Activated effector memory CD4-positive, alpha-beta T cell treated with Interleukin-2 at 50 U/mL for 16 hours (primary cell): ENCODE measurements around the gene TLCD4.
A peak's percentile ranks its signal among the peaks of the same experiment; 100 is the strongest.
"Not testable (repeated sequence)": the region's sequence is repeated elsewhere in the genome, so short reads cannot be mapped to it uniquely, and the experiment has no call there.

ENCODE experiments used
- DNase-seq: peaks from one replicate; pipeline ENCODE4 v3.0.0-alpha.2; 2020

The TLCD4 gene

GRCh38 chr1:95117207-95118066 lies at the start of gene TLCD4:
Gene TLCD4 (plus strand): TSS chr1:95117355. CDS start chr1:95143902, 26,547 bp downstream.
- DNase-seq: peak; percentile 15

DNA sequence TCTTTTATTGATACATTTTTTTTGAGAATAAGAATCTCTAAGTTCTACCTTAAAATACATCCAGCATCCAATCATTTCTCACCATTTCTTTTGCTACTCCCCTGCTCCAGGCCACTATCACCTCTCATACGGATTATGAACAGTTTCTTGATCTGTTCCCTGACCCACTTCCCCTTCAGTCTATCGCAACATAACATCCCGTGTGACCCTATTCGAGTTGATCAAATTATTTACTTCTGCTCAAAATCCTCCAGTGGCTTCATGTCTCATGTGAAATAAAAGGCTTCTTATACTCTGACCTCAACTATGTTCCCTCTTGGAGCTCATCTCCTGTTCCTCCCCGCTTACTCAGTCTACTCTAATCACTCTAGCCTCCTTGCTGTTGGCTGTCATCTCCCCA lies 49.6 kb upstream of the TLCD4 start:
- DNase-seq: no peak

DNA sequence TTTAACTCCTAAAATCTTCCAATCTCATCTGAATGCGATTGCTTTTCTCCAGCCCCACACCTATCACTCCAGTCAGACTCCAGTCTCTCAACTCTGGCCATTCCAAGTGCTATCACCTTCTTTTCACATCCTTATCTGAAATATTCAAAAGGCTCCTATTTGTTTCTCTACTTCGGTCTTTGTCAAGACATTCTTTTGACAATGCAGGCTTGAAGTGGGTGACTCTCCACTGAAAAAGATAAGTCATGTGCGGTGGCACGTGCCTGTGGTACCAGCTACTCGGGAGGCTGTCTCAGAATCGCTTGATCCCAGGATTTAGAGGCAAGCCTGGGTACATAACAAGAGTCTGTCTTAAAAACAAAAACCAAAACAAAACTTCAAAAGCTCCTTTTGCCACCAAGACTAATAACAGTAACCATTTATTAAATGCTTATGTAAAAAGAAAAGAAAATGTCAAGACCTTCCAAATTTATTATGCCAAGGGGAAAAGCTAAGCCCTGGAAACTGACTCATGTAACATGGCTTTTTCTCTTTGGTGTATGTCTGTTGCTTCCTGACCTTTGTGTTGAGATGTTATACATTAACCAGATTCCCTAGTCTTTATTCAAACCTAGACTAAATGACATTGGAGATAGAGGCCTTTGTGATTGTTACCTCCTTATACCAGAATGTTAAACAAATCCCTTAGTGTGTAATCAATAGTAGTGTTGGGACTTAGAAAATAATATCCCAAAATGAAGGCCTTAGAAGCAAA lies 48.0 kb upstream of the TLCD4 start:
- DNase-seq: no peak

- no peak for DNase-seq
Measured at GRCh38 chr1:95069710-95070093, 47.5 kb upstream of the TLCD4 start.

- no peak for DNase-seq
Measured at GRCh38 chr1:95071539-95071938, 45.6 kb upstream of the TLCD4 start.

GRCh38 chr1:95072117-95072516 lies 45.0 kb upstream of the TLCD4 start:
- DNase-seq: no peak

DNA sequence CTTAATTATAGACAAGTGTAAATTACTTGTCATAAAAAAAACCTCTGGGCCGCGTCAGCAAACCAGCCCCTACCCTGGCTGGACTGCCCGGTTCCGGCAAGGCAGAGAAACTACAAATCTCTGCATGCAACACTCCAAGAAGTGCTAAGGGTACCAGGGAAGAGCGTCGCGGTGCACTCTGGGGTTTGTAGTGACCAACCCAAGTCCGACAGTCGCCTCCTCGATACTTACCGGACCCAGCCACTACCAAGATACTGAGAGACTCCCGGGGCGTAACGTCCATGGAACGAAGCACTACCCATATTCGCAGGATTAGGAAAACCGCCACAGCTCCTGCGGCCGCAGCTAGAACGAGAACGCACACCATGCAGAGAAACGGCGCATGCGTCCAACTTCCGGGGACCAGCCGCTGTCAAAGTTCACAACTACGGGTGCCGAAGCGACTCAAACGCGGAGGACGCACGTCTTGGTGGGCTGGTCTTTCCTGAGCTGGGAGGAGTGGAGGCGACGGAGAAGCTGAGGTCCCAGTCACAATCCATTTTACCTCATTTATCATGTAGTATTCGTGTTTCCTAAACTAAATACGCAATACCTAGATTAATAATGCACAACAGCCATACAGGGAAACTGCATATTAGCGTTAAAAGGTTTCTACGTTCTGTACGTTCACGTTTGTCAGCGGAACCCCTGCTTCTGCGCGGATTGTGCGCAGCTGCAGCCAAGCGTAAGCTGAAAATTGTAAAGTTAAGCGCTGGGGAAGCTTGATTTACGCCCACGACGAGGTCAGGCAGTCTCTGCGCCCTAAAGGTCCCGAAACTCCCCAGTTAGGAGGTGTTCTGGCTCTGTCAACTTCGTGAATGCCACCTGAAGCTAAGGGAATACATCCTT lies 44.4 kb upstream of the TLCD4 start, which contains the start of gene ALG14:
TSS of gene ALG14 (minus strand) at position 420 of the 888 bp plus-strand sequence. CDS start at position 367, 53 bp downstream.
- DNase-seq: peak; percentile 88

DNA sequence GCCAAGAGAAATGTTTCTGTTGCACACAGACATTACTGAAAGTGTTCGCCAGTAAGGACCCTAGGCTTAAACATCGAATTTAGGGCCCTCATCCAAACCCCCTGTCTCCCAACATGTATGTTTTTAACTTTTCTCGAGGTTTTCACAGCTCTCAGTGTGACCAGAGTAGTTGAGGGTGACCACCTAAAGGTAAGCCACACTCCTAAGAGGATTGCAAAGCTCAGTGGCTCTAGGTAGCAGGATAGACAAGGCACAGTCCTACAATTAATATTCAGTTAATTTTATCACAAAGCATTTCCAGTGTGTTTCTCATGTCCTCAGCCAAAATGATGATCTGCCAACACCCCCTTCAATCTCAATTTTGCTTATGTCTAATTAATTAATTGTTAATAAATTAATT lies 43.7 kb upstream of the TLCD4 start:
- DNase-seq: no peak

DNA sequence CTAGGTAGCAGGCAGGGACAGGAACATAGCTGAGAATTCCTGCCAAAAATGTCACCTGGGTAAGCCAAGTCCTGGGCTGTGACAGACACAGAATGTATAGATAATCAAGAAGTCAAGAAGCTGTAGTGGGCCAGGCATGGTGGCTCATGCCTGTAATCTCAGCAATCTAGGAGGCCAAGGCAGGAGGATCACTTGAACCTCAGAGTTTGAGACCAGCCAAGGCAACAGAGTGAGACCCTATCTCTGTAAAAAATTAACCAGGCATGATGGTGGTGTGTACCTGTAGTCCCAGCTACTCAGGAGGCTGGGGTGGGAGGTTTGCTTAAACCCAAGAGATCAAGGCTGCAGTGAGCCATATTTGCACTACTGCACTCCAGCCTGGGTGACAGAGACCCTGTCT lies 41.1 kb upstream of the TLCD4 start:
- no peak for DNase-seq

GRCh38 chr1:95080446-95080845 lies 36.7 kb upstream of the TLCD4 start:
- DNase-seq: no peak

DNA sequence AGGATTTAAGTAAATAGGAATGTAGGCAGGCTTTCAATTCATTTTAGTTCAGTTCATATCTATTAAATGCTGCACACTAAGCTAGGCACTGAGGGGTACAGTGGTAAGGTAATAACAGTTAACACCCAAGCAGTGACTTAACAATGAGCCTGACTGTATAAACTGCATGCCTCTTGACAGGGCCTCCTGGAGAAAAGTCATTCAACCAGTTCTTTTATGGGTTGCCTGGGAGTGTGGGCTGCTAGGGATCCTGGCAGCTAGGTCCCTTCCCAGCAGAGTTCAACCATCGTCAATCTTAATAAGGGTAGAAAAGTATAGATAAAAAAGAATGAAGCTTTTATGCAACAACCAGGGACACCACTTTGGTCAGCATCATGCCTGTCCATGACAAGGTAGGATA lies 36.3 kb upstream of the TLCD4 start:
- DNase-seq: no peak

GRCh38 chr1:95084317-95085176 lies 32.6 kb upstream of the TLCD4 start:
- DNase-seq: no peak

- DNase-seq: no peak
Measured at GRCh38 chr1:95085376-95085775, 31.8 kb upstream of the TLCD4 start.

GRCh38 chr1:95086949-95087533 lies 30.1 kb upstream of the TLCD4 start:
- no peak for DNase-seq

DNA sequence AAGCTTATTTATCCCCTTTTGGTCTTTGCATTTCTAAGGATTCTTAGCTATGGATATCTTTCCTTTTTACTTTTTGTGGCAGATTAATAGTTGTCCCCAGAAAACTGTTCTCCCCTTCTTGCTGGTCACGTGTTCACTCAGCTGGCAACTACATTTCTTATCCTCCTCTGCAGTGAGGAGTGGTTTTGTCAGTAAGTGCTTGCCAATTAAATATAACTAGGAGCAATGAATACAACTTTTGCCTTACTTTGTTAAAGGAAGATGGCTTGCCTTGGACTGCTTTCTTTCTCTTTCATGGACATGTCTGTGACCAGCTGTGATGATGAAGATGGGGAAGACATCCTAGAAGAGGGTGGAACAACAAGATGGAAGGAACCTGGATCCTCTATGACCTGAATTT lies 28.9 kb upstream of the TLCD4 start:
- no peak for DNase-seq

DNA sequence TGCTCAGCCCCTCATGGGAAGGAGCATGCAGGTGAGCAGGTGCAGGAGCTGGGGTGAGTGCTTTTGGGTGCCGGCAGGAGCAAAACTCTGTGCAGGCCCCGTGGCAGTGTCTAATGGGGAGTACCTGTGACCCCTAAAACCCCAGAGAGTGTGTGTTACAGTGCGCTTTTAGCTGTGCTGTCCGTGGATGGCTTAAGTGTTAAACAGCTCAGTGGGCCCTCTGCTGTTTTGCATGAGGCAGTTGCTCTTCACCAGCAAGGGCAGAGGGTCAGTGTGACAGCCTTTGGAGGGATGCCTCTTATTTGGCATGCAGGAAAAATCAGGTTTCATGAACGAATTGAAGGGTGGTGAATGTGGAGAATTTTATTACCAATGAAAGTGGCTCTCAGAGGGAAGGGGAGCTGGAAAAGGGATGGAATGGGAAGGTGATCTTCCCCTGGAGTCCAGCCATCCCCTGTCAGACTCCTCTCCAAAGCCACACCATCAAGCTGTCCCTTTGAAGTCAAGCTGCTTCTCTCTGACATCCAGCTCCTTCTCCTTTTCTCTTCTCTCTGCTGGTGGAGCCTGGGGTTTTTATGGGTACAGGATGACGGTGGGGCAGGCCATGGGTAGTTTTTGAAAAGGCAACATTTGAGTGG lies 27.4 kb upstream of the TLCD4 start:
- no peak for DNase-seq

GRCh38 chr1:95091290-95091689 lies 25.9 kb upstream of the TLCD4 start:
- not testable (repeated sequence) for DNase-seq

GRCh38 chr1:95092891-95093290 lies 24.3 kb upstream of the TLCD4 start:
- DNase-seq: not testable (repeated sequence)

DNA sequence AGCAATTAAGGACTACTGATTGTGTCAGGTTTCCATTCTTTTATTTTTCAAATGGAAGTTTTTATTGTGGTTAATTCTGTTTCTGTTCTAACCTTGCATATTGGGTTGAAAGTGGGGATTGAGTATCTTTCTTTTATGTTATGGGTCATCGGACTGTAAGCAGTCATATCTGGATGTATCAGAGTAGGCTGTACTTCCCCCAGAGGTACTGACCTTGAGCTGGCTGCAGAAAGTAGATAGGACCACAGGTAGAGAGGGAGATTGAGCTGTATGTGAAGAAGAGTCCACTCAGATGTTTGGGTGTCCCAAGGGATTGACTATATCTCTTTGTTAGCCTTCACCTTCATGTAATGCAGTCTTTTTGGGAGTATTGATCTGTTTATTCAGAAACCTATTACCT lies 23.9 kb upstream of the TLCD4 start:
- no peak for DNase-seq

DNA sequence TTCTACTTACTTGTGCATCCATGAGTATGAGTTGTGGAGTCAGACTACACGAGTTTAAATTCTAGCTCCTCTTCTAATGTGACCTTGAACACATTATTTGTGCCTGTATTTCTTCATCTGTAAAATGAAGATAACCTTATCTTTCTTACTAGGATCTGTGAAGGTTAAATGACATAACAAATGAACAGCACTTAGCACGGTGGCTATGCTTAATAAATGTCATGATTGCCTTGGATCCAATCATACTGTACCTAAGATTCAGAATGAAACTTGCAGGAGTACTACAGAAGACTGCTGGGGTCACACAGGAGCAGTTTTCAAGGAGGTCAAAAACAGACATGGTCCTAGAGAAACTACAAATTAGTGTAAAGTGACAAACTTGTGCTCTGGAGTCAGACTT lies 22.2 kb upstream of the TLCD4 start:
- DNase-seq: no peak

DNA sequence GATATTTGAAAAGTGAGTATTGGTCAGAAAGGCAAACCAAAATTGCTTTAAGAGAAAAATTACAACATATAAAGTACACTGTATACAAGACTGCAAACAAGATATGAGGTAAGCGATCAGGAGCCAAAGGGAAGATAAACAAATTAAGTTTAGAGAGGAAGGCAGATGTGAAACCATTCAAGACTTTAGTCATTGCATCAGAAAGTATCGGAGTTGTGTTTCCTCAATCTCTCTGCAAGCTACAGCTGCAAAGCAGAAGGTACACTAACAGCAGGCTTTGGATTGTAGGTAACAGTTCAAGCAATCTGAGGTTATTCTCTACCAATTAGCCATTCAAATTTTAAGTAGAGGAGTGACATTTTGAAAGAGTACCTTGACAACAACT lies 21.3 kb upstream of the TLCD4 start:
- no peak for DNase-seq
